ENCODE results near the gene ATXN7L2. TPM values are rescaled to one million over a fixed set of nuclear protein-coding genes. Genes with fewer than 3 reads are reported as not detected.

ATXN7L2 gene
- polyA plus RNA-seq, 1 donor from 2014 or later, result 16.9 TPM

DNA sequence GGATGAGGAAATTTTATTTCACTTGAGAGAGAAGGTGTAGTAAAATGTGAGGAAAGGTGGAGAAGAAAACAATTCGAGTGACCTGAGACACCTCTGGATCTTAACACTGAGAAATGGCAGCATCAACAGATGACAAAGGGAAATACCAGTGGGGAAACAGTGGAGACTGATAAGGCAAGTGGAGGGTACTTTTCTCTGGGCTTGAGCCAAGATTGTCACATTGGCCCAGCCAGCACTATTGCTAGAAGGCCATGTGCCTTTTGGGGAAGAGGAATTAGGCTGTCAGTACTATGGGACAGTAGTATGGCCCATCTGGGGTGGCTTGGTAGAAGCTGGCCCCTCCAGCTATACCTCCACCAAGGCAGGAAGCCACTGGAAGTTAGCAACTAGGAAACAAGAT is 9.0 kb upstream of the ATXN7L2 start:
- Histone ChIP-seq H3K4me3 (ENCODE audit: low read length) (no peak overlapping the region), H3K9me2 (ENCODE audit: insufficient read depth, low read length) (no peaks in the 10 kb centered on the region), H3F3A (ENCODE audit: insufficient read depth, low read length, poor library complexity, severe bottlenecking) (no peaks in the 10 kb centered on the region), H3K27ac (ENCODE audit: low read length) (no peak overlapping the region), H2AFZ (ENCODE audit: low read depth, low read length) (no peak overlapping the region), H3K4me2 (ENCODE audit: low read length) (no peak overlapping the region), H3K9me3 (ENCODE audit: low read length) (no peaks in the 10 kb centered on the region), H3K79me2 (replicated peaks; ENCODE audit: insufficient read depth, low read length) (no peaks in the 10 kb centered on the region), H3K36me3 (ENCODE audit: insufficient read depth, low read length) (no peaks in the 10 kb centered on the region), H3K27me3 (ENCODE audit: insufficient read depth, low read depth, low read length) (peaks cover 26% of the 10 kb centered on the region), H4K20me1 (ENCODE audit: insufficient read depth) (no peaks in the 10 kb centered on the region), H3K9ac (ENCODE audit: low read length) (no peak overlapping the region)
- TF ChIP-seq RAD21 (conservative IDR thresholded peaks at IDR 0.05) (no peak), SMC3 (conservative IDR thresholded peaks at IDR 0.05; ENCODE audit: poor library complexity) (no peak), EZH2 (IDR thresholded peaks at IDR 0.05; ENCODE audit: borderline replicate concordance, insufficient read depth, low read length, poor library complexity, severe bottlenecking) (no peak)
- TF ChIP-seq, protein P1, sequence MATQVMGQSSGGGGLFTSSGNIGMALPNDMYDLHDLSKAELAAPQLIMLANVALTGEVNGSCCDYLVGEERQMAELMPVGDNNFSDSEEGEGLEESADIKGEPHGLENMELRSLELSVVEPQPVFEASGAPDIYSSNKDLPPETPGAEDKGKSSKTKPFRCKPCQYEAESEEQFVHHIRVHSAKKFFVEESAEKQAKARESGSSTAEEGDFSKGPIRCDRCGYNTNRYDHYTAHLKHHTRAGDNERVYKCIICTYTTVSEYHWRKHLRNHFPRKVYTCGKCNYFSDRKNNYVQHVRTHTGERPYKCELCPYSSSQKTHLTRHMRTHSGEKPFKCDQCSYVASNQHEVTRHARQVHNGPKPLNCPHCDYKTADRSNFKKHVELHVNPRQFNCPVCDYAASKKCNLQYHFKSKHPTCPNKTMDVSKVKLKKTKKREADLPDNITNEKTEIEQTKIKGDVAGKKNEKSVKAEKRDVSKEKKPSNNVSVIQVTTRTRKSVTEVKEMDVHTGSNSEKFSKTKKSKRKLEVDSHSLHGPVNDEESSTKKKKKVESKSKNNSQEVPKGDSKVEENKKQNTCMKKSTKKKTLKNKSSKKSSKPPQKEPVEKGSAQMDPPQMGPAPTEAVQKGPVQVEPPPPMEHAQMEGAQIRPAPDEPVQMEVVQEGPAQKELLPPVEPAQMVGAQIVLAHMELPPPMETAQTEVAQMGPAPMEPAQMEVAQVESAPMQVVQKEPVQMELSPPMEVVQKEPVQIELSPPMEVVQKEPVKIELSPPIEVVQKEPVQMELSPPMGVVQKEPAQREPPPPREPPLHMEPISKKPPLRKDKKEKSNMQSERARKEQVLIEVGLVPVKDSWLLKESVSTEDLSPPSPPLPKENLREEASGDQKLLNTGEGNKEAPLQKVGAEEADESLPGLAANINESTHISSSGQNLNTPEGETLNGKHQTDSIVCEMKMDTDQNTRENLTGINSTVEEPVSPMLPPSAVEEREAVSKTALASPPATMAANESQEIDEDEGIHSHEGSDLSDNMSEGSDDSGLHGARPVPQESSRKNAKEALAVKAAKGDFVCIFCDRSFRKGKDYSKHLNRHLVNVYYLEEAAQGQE (IDR thresholded peaks at IDR 0.05; ENCODE audit: borderline replicate concordance), result no peak
- TF ChIP-seq, protein P2, sequence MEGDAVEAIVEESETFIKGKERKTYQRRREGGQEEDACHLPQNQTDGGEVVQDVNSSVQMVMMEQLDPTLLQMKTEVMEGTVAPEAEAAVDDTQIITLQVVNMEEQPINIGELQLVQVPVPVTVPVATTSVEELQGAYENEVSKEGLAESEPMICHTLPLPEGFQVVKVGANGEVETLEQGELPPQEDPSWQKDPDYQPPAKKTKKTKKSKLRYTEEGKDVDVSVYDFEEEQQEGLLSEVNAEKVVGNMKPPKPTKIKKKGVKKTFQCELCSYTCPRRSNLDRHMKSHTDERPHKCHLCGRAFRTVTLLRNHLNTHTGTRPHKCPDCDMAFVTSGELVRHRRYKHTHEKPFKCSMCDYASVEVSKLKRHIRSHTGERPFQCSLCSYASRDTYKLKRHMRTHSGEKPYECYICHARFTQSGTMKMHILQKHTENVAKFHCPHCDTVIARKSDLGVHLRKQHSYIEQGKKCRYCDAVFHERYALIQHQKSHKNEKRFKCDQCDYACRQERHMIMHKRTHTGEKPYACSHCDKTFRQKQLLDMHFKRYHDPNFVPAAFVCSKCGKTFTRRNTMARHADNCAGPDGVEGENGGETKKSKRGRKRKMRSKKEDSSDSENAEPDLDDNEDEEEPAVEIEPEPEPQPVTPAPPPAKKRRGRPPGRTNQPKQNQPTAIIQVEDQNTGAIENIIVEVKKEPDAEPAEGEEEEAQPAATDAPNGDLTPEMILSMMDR (IDR thresholded peaks at IDR 0.05; ENCODE audit: poor library complexity, severe bottlenecking), result no peak

DNA sequence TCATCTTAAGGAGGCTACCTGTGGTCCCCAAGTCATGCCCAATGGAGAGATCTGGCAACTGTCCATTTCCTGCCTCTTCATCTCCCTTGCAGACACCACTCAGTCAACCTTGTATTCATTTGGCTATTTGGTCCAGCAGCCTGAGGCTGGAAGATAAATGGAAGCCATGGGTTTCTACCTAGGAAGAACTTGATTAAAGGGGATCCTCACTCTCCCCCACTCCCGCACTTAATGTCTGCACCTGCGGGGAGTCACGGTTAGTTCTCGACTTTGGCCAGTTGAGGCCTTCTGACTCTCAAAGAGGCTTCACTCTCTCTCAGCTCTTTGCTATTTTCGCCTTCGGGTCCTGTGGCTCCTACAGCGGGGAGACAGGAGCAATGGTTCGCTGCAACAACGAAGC is 8.4 kb upstream of the ATXN7L2 start:
- Histone ChIP-seq H3F3A (ENCODE audit: insufficient read depth, low read length, poor library complexity, severe bottlenecking) (no peaks in the 10 kb centered on the region), H3K79me2 (replicated peaks; ENCODE audit: insufficient read depth, low read length) (no peaks in the 10 kb centered on the region), H3K27me3 (ENCODE audit: insufficient read depth, low read depth, low read length) (peaks cover 20% of the 10 kb centered on the region), H3K9me2 (ENCODE audit: insufficient read depth, low read length) (no peaks in the 10 kb centered on the region), H3K9me3 (ENCODE audit: low read length) (no peaks in the 10 kb centered on the region), H4K20me1 (ENCODE audit: insufficient read depth) (no peaks in the 10 kb centered on the region), H3K36me3 (ENCODE audit: insufficient read depth, low read length) (no peaks in the 10 kb centered on the region), H3K27ac (ENCODE audit: low read length) (no peak overlapping the region), H3K4me3 (ENCODE audit: low read length) (no peak overlapping the region), H3K4me2 (ENCODE audit: low read length) (no peak overlapping the region), H2AFZ (ENCODE audit: low read depth, low read length) (no peak overlapping the region), H3K9ac (ENCODE audit: low read length) (no peak overlapping the region)
- TF ChIP-seq EZH2 (IDR thresholded peaks at IDR 0.05; ENCODE audit: borderline replicate concordance, insufficient read depth, low read length, poor library complexity, severe bottlenecking), result no peak
- no peak for TF ChIP-seq EP300 (conservative IDR thresholded peaks at IDR 0.05; ENCODE audit: poor library complexity, severe bottlenecking)
- no peak for TF ChIP-seq TAF1 (IDR thresholded peaks at IDR 0.05; ENCODE audit: low read depth)
- no peak for TF ChIP-seq MXI1 (conservative IDR thresholded peaks at IDR 0.05; ENCODE audit: poor library complexity, severe bottlenecking)
- no peak for TF ChIP-seq SMC3 (conservative IDR thresholded peaks at IDR 0.05; ENCODE audit: poor library complexity)
- no peak for TF ChIP-seq RAD21 (conservative IDR thresholded peaks at IDR 0.05)
- TF ChIP-seq, protein P2 (IDR thresholded peaks at IDR 0.05; ENCODE audit: poor library complexity, severe bottlenecking), result no peak
- no peak for TF ChIP-seq POLR2AphosphoS5 (IDR thresholded peaks at IDR 0.05)
- TF ChIP-seq, protein P1 (IDR thresholded peaks at IDR 0.05; ENCODE audit: borderline replicate concordance), result no peak
